ENCODE measurements around the gene SPAAR.
A peak's percentile ranks its signal among the peaks of the same experiment; 100 is the strongest.
"Not testable (repeated sequence)": the region's sequence is repeated elsewhere in the genome, so short reads cannot be mapped to it uniquely, and the experiment has no call there.

The SPAAR gene

GRCh38 chr9:35871545-35871944 is 37.7 kb upstream of the SPAAR start:
- intact Hi-C loops (cut with DNase I; ENCODE audit: low total_unique reads), result no loop called here
- Histone ChIP-seq H3K4me3 (no peak overlapping the region), H3K36me3 (no peaks in the 10 kb centered on the region), H3K9me3 (peaks cover 0 to 6% (median 0%) of the 10 kb centered on the region in 3 donors), H3K27me3 (peaks cover 0 to 28% of the 10 kb centered on the region in 2 donors), H3K27ac (no peak overlapping the region), H3K4me1 (peaks cover 0 to 2% (median 0%) of the 10 kb centered on the region in 4 donors)
- no peak for DNase-seq
- no peak for TF ChIP-seq CTCF (IDR thresholded peaks at IDR 0.05)

- Histone ChIP-seq H3K36me3 (no peaks in the 10 kb centered on the region), H3K9me3 (peaks cover 0 to 6% (median 0%) of the 10 kb centered on the region in 3 donors), H3K4me1 (peaks cover 0 to 2% (median 0%) of the 10 kb centered on the region in 4 donors), H3K27ac (no peak overlapping the region), H3K4me3 (no peak overlapping the region), H3K27me3 (peaks cover 0 to 24% of the 10 kb centered on the region in 2 donors)
- intact Hi-C loops (cut with DNase I; ENCODE audit: low total_unique reads), result no loop called here
- TF ChIP-seq CTCF (IDR thresholded peaks at IDR 0.05), result no peak
- DNase-seq, result no peak
Measured at GRCh38 chr9:35872505-35872904, 36.8 kb upstream of the SPAAR start.

GRCh38 chr9:35882263-35882848 is 26.9 kb upstream of the SPAAR start:
- intact Hi-C loops (cut with DNase I; ENCODE audit: low total_unique reads), result loop anchor here (2.0 to 5.0 kb wide), 2 partner anchors 56 to 90 kb away; partner anchors contain the start of gene NPR2
- H3K4me3 ChIP-seq, result no peak overlapping the region
- no peaks in the 10 kb centered on the region for H3K4me1 ChIP-seq
- H3K36me3 ChIP-seq, result no peaks in the 10 kb centered on the region
- H3K27ac ChIP-seq, result no peak overlapping the region
- H3K27me3 ChIP-seq, result no peaks in the 10 kb centered on the region
- DNase-seq, result peak; percentile 87 to 89
- no peaks in the 10 kb centered on the region for H3K9me3 ChIP-seq
- TF ChIP-seq CTCF (IDR thresholded peaks at IDR 0.05), result peak; percentile 90 to 92

- Histone ChIP-seq H3K27ac (no peak overlapping the region), H3K36me3 (no peaks in the 10 kb centered on the region), H3K4me1 (no peaks in the 10 kb centered on the region), H3K4me3 (no peak overlapping the region), H3K9me3 (no peaks in the 10 kb centered on the region), H3K27me3 (no peaks in the 10 kb centered on the region)
- intact Hi-C loops (cut with DNase I; ENCODE audit: low total_unique reads), result loop anchor here (2.0 to 5.0 kb wide), 2 partner anchors 56 to 91 kb away; partner anchors contain the start of gene NPR2
- no peak for TF ChIP-seq CTCF (IDR thresholded peaks at IDR 0.05)
- no peak for DNase-seq
Measured at GRCh38 chr9:35882996-35883395, 26.3 kb upstream of the SPAAR start.

- H3K4me1 ChIP-seq, H3K4me3 ChIP-seq, H3K27ac ChIP-seq, DNase-seq, H3K9me3 ChIP-seq, H3K36me3 ChIP-seq, H3K27me3 ChIP-seq: not testable (repeated sequence)
- intact Hi-C loops (cut with DNase I; ENCODE audit: low total_unique reads), result loop anchor here (5.0 kb wide), 1 partner anchor 93 kb away; the partner anchor contains the start of gene NPR2
Measured at GRCh38 chr9:35884908-35885307, 24.4 kb upstream of the SPAAR start.

- no peaks in the 10 kb centered on the region for H3K4me1 ChIP-seq
- no peaks in the 10 kb centered on the region for H3K36me3 ChIP-seq
- H3K27me3 ChIP-seq, result no peaks in the 10 kb centered on the region
- no peaks in the 10 kb centered on the region for H3K9me3 ChIP-seq
- intact Hi-C loops (cut with DNase I; ENCODE audit: low total_unique reads), result loop anchor here (10.0 kb wide), 1 partner anchor 123 kb away; no protein-coding TSS in a partner anchor
- no peak for DNase-seq
- no peak overlapping the region for H3K4me3 ChIP-seq
- TF ChIP-seq CTCF (IDR thresholded peaks at IDR 0.05), result no peak
- H3K27ac ChIP-seq, result no peak overlapping the region
Measured at GRCh38 chr9:35891646-35892045, 17.6 kb upstream of the SPAAR start.

Measured in tibial artery (tissue), 4 donors.